D721Med (cell line): ENCODE results near the gene SOWAHD.

Experiments used
- DNase-seq: peaks from one replicate; pipeline ENCODE4 v3.0.0; 2011; ENCODE audit warnings: low spot score; ENCODE audit not compliant: insufficient read length
- FAIRE-seq: peaks from 2 replicates; lab custom pipeline; 2011; peaks lifted over from hg19 to GRCh38; lab: Jason Lieb, UNC
- TF ChIP-seq, protein P1 (sequence below): IDR thresholded peaks from 2 replicates; pipeline ENCODE4 v1.5.1; 2012; ENCODE audit warnings: mild to moderate bottlenecking, control low read depth; ENCODE audit not compliant: insufficient read depth; ENCODE audit errors: missing control alignments

Gene SOWAHD

DNA sequence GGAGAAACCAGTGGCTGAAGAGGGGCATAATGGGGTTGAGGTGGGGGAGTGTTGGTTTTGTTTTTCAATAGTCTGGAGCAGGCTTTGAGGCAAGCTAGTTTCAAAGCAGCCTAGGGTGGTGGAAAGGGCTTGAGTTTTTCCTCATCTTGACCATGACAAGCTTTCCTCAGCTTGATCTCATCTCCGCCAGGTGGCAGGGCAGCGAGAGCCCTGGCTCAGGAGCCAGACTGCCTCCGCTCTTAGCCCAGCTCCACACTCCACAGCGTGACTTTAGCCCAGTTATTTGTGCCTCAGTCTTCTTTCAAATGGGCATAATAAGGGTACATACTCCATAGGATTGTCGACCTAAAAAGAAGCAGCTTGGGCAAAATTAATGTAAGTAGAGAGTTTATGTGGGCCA is 29.9 kb upstream of the SOWAHD start:
- FAIRE-seq (no peak), DNase-seq (no peak)
- TF ChIP-seq, protein P1, sequence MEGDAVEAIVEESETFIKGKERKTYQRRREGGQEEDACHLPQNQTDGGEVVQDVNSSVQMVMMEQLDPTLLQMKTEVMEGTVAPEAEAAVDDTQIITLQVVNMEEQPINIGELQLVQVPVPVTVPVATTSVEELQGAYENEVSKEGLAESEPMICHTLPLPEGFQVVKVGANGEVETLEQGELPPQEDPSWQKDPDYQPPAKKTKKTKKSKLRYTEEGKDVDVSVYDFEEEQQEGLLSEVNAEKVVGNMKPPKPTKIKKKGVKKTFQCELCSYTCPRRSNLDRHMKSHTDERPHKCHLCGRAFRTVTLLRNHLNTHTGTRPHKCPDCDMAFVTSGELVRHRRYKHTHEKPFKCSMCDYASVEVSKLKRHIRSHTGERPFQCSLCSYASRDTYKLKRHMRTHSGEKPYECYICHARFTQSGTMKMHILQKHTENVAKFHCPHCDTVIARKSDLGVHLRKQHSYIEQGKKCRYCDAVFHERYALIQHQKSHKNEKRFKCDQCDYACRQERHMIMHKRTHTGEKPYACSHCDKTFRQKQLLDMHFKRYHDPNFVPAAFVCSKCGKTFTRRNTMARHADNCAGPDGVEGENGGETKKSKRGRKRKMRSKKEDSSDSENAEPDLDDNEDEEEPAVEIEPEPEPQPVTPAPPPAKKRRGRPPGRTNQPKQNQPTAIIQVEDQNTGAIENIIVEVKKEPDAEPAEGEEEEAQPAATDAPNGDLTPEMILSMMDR = peak; percentile 9

DNA sequence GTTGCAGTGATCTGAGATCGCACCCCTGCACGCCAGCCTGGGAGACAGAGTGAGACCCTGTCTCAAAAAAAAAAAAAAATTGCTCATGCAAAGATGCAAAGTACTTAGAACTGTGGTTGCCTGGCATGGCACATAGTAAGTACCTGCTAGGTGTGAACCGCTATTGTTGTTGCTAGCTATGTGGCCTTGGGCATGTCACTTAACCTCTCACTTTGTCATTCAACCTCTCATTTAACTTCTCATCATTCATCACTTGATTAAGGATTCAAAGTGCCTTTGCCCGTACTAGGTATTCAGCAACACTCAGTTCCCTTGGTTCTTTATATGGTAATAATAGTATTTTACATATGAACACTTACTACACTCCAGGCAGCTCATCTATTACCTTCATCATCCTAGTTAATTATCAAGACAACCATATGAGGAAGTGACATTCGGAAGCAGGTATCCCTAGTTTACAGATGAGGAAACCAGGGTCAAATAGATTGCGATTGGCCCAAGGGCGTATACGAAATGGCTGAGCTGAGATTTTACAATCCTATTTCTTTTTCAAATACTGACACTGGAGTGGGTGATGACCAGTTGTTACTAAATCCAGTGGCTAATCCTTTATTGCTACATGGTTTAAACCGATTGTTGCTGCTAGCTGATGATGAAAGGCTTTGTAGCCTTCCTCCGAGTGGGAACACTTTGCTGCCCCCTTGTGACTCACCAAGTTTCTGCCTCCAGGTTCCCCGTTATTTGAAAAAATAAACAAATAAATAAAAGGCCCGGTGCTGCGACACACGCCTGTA is 28.8 kb upstream of the SOWAHD start:
- FAIRE-seq (no peak), DNase-seq (no peak)
- TF ChIP-seq, protein P1 = peak; percentile 51

DNA sequence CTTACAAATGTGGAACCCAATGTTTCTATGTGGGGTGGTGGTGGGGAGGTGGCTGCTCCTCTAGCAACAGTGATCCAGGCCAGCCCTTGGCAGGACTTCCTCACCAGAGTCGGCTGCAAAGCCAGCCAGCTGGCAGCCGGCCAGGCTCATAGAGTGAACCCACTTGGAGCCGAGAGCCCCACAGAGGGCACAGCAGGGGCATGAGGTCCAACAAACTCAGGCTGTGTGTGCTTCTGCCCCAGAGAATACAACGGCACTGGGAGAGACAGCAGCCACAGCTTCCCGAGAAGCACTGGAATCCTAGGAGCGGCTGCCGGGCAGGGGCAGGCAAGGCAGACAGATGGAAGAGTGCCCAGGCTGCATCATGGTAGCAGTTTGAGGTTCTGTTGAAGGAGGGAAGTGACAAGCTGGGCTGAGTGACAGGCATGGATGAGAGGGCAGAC is 23.5 kb upstream of the SOWAHD start:
- TF ChIP-seq, protein P1 = no peak
- DNase-seq (no peak), FAIRE-seq (no peak)

DNA sequence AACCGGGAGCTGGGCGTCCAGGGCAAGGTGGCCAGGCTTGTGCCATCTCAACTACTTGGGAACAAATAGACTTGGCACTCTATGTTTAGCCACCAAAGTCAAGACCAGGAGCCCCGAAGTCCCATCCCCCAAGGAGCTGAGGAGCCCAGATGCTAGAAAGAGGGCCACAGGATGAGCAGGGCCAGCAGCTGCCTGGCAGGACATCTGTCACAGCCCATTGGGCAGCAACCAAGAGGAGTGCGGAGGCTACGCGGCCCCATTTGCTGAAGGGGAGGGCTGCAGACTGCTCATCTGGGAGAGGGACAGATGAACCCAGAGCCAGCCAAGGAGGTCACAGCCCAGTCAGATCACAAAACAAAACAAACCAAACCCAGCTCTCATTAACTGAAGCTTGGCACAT is 22.9 kb upstream of the SOWAHD start:
- DNase-seq (no peak), FAIRE-seq (no peak)
- TF ChIP-seq, protein P1 = no peak

DNA sequence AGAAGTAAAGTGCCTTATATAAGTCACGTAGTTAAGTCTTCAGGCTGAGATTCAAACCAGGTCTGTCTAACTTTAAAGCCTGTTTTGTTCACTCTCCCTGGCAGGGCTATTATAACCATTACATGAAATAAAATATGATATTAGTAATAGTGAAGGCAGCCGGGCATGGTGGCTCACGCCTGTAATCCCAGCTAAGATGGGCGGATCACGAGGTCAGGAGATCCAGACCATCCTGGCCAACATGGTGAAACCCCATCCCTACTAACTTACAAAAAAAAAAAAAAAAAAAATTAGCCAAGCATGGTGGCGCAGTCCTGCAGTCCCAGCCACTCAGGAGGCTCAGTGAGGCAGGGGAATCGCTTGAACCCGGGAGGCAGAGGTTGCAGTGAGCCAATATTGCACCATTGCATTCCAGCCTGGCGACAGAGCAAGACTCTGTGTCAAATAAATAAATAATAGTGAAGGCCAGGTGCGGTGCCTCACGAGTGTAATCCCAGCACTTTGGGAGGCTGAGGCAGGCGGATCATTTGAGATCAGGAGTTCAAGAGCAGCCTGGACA is 22.1 kb upstream of the SOWAHD start:
- no peak for FAIRE-seq
- TF ChIP-seq, protein P1 = no peak
- no peak for DNase-seq

DNA sequence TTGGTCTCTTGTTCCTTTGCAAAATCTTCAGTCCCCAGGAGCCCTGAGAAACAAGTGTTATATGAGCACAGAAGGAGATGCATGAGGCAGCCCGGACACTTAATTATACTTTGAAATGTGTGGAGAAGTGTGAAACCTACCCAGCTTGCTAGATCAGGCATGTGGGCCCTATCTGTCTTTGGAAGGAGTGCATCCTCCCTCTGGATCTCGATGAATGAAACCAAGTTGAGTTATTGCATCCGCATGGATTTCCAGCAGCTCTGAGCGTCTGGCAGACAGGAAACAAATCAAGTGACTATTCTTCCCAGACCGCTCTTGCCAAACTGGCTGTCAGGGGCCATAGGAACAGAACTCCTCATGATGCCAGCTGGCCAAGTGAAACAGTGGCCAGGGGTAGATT is 19.6 kb upstream of the SOWAHD start:
- DNase-seq (no peak), FAIRE-seq (no peak)
- TF ChIP-seq, protein P1 = no peak
